ENCODE results near the gene HHATL. TPM values are rescaled to one million over a fixed set of nuclear protein-coding genes. Genes with fewer than 3 reads are reported as not detected.

Gene HHATL
- total RNA-seq, 1 donor from 2014 or later: not detected

GRCh38 chr3:42666022-42666421 lies 36.6 kb downstream of the HHATL start:
- no peaks in the 10 kb centered on the region for H3K9me3 Mint-ChIP-seq (ENCODE audit: low read depth)
- H3K36me3 Mint-ChIP-seq (ENCODE audit: insufficient read depth): no peaks in the 10 kb centered on the region
- no peak overlapping the region for H3K4me3 Mint-ChIP-seq (ENCODE audit: low read depth)
- peaks cover 5% of the 10 kb centered on the region for H3K27me3 Mint-ChIP-seq
- no peak for TF ChIP-seq CTCF (IDR thresholded peaks at IDR 0.05; ENCODE audit: unreplicated experiment)
- H3K27ac Mint-ChIP-seq: no peak overlapping the region
- H3K4me1 Mint-ChIP-seq (ENCODE audit: low read depth): no peaks in the 10 kb centered on the region
- DNase-seq (ENCODE audit: low spot score, unreplicated experiment): no peak

- DNase-seq (ENCODE audit: low spot score, unreplicated experiment): no peak
- no peak overlapping the region for H3K27ac Mint-ChIP-seq
- no peak overlapping the region for H3K4me3 Mint-ChIP-seq (ENCODE audit: low read depth)
- H3K36me3 Mint-ChIP-seq (ENCODE audit: insufficient read depth): no peaks in the 10 kb centered on the region
- no peaks in the 10 kb centered on the region for H3K9me3 Mint-ChIP-seq (ENCODE audit: low read depth)
- peaks cover 3% of the 10 kb centered on the region for H3K27me3 Mint-ChIP-seq
- no peak for TF ChIP-seq CTCF (IDR thresholded peaks at IDR 0.05; ENCODE audit: unreplicated experiment)
- no peaks in the 10 kb centered on the region for H3K4me1 Mint-ChIP-seq (ENCODE audit: low read depth)
These were observed 37.3 kb downstream of the HHATL start for GRCh38 chr3:42665050-42665878.

- H3K36me3 Mint-ChIP-seq (ENCODE audit: insufficient read depth): peaks cover 2% of the 10 kb centered on the region
- H3K27ac Mint-ChIP-seq: no peak overlapping the region
- H3K27me3 Mint-ChIP-seq: peaks cover 2% of the 10 kb centered on the region
- no peaks in the 10 kb centered on the region for H3K9me3 Mint-ChIP-seq (ENCODE audit: low read depth)
- H3K4me1 Mint-ChIP-seq (ENCODE audit: low read depth): no peaks in the 10 kb centered on the region
- no peak for TF ChIP-seq CTCF (IDR thresholded peaks at IDR 0.05; ENCODE audit: unreplicated experiment)
- no peak for DNase-seq (ENCODE audit: low spot score, unreplicated experiment)
- H3K4me3 Mint-ChIP-seq (ENCODE audit: low read depth): no peak overlapping the region
These were observed 38.2 kb downstream of the HHATL start for GRCh38 chr3:42664438-42664803.

- Mint-ChIP-seq H3K36me3 (ENCODE audit: insufficient read depth) (peaks cover 2% of the 10 kb centered on the region), H3K9me3 (ENCODE audit: low read depth) (no peaks in the 10 kb centered on the region), H3K27ac (no peak overlapping the region), H3K27me3 (peaks cover under 1% of the 10 kb centered on the region), H3K4me1 (ENCODE audit: low read depth) (no peaks in the 10 kb centered on the region), H3K4me3 (ENCODE audit: low read depth) (no peak overlapping the region)
- no peak for DNase-seq (ENCODE audit: low spot score, unreplicated experiment)
- TF ChIP-seq CTCF (IDR thresholded peaks at IDR 0.05; ENCODE audit: unreplicated experiment): no peak
These were observed 38.8 kb downstream of the HHATL start for GRCh38 chr3:42663581-42664437.

GRCh38 chr3:42662813-42663535 lies 39.6 kb downstream of the HHATL start:
- H3K4me1 Mint-ChIP-seq (ENCODE audit: low read depth): no peaks in the 10 kb centered on the region
- no peaks in the 10 kb centered on the region for H3K27me3 Mint-ChIP-seq
- H3K36me3 Mint-ChIP-seq (ENCODE audit: insufficient read depth): peaks cover 2% of the 10 kb centered on the region
- no peak overlapping the region for H3K27ac Mint-ChIP-seq
- H3K9me3 Mint-ChIP-seq (ENCODE audit: low read depth): no peaks in the 10 kb centered on the region
- no peak for TF ChIP-seq CTCF (IDR thresholded peaks at IDR 0.05; ENCODE audit: unreplicated experiment)
- no peak overlapping the region for H3K4me3 Mint-ChIP-seq (ENCODE audit: low read depth)
- no peak for DNase-seq (ENCODE audit: low spot score, unreplicated experiment)

Data from progenitor cell of endocrine pancreas (in vitro differentiated cells).